NCI-H2081 (cell line): Measurements from ENCODE around the gene KDM2B.

ENCODE experiments used
- DNase-seq, 2 experiments: peaks; one replicate each; lab custom pipeline; 2025; lab: John Stamatoyannopoulos, UW

The KDM2B gene

GRCh38 chr12:121530600-121531355 is 50.0 kb downstream of the KDM2B start:
- no peak for DNase-seq

- no peak for DNase-seq
Measured at GRCh38 chr12:121529184-121529583, 51.6 kb downstream of the KDM2B start.

- no peak for DNase-seq
Measured at GRCh38 chr12:121525411-121525810, 55.4 kb downstream of the KDM2B start.

GRCh38 chr12:121524196-121524916 is 56.5 kb downstream of the KDM2B start:
- DNase-seq, result no peak

GRCh38 chr12:121523741-121524140 is 57.1 kb downstream of the KDM2B start:
- no peak for DNase-seq

- DNase-seq, result no peak
Measured at GRCh38 chr12:121522971-121523370, 57.9 kb downstream of the KDM2B start.

- no peak for DNase-seq
Measured at GRCh38 chr12:121520586-121521086, 60.2 kb downstream of the KDM2B start.

GRCh38 chr12:121520119-121520518 is 60.7 kb downstream of the KDM2B start:
- no peak for DNase-seq

- DNase-seq, result no peak
Measured at GRCh38 chr12:121519227-121519626, 61.6 kb downstream of the KDM2B start.

GRCh38 chr12:121518656-121519055 is 62.2 kb downstream of the KDM2B start:
- DNase-seq, result no peak

- no peak for DNase-seq
Measured at GRCh38 chr12:121516437-121517011, 64.3 kb downstream of the KDM2B start.

GRCh38 chr12:121515615-121516014 is 65.2 kb downstream of the KDM2B start:
- no peak for DNase-seq

GRCh38 chr12:121514184-121514742 is 66.6 kb downstream of the KDM2B start:
- DNase-seq, result no peak

GRCh38 chr12:121513464-121514183 is 67.2 kb downstream of the KDM2B start:
- peak in 1 of 2 experiments; percentile 10 for DNase-seq

- no peak for DNase-seq
Measured at GRCh38 chr12:121512561-121512960, 68.3 kb downstream of the KDM2B start.

- no peak for DNase-seq
Measured at GRCh38 chr12:121511916-121512315, 68.9 kb downstream of the KDM2B start.

GRCh38 chr12:121509339-121509738 is 71.5 kb downstream of the KDM2B start:
- no peak for DNase-seq

- DNase-seq, result no peak
Measured at GRCh38 chr12:121508533-121508932, 72.3 kb downstream of the KDM2B start.

GRCh38 chr12:121507984-121508383 is 72.8 kb downstream of the KDM2B start:
- DNase-seq, result no peak

GRCh38 chr12:121507245-121507644 is 73.6 kb downstream of the KDM2B start:
- no peak for DNase-seq

GRCh38 chr12:121505513-121505912 is 75.3 kb downstream of the KDM2B start:
- DNase-seq, result no peak

- no peak for DNase-seq
Measured at GRCh38 chr12:121504505-121504904, 76.3 kb downstream of the KDM2B start.
